KMS-11 (cell line): Measurements from ENCODE around the gene SLC26A6.

Source experiments
- H2AFZ ChIP-seq: fragments of 200-600 bp; sonication (generic); 2 replicates; pipeline ENCODE4 v1.6.1; 2016; ENCODE audit warnings: antibody characterized with exemption, mixed run types, low read depth
- H3K27ac ChIP-seq: fragments of 200-600 bp; sonication (generic); 2 replicates; pipeline ENCODE4 v1.6.1; 2016; ENCODE audit warnings: mild to moderate bottlenecking, mixed run types
- H3K27me3 ChIP-seq: fragments of 200-600 bp; sonication (generic); 2 replicates; pipeline ENCODE4 v1.6.1; 2017; ENCODE audit warnings: mild to moderate bottlenecking, low read depth, mixed run types, moderate library complexity; ENCODE audit not compliant: insufficient read depth
- H3K36me3 ChIP-seq: fragments of 200-600 bp; sonication (generic); 2 replicates; pipeline ENCODE4 v1.6.1; 2017; ENCODE audit warnings: mild to moderate bottlenecking, mixed run types; ENCODE audit not compliant: insufficient read depth
- H3K4me1 ChIP-seq: fragments of 200-600 bp; sonication (generic); 2 replicates; pipeline ENCODE4 v1.6.1; 2016; ENCODE audit warnings: mild to moderate bottlenecking, low read depth, mixed run types; ENCODE audit not compliant: poor library complexity, severe bottlenecking
- H3K4me2 ChIP-seq: fragments of 200-600 bp; sonication (generic); 2 replicates; pipeline ENCODE4 v1.7.0; 2016; ENCODE audit warnings: mild to moderate bottlenecking, mixed run types
- H3K4me3 ChIP-seq: fragments of 200-600 bp; sonication (generic); IDR thresholded peaks from 2 replicates; pipeline ENCODE4 v1.6.1; 2017; ENCODE audit warnings: low read depth, low read length, mixed read lengths; ENCODE audit not compliant: insufficient read depth
- H3K79me2 ChIP-seq: fragments of 200-600 bp; sonication (generic); 2 replicates; pipeline ENCODE4 v1.6.1; 2016; ENCODE audit warnings: low read depth, mixed run types; ENCODE audit not compliant: insufficient read depth
- H3K9ac ChIP-seq: fragments of 200-600 bp; sonication (generic); 2 replicates; pipeline ENCODE4 v1.6.1; 2016; ENCODE audit warnings: mild to moderate bottlenecking, mixed run types
- H4K20me1 ChIP-seq: fragments of 200-600 bp; sonication (generic); 2 replicates; pipeline ENCODE4 v1.6.1; 2016; ENCODE audit warnings: mild to moderate bottlenecking, mixed run types; ENCODE audit not compliant: insufficient read depth
- CTCF ChIP-seq: fragments of 200-600 bp; sonication (generic); conservative IDR thresholded peaks from 2 replicates; pipeline ENCODE4 v1.6.1; 2017; ENCODE audit warnings: low read depth, mild to moderate bottlenecking, antibody characterized with exemption, low read length, moderate library complexity, mixed read lengths

SLC26A6 gene

GRCh38 chr3:48601622-48601994 is 33.7 kb downstream of the SLC26A6 start:
- Histone ChIP-seq H3K4me1 (no peaks in the 10 kb centered on the region), H3K27me3 (no peaks in the 10 kb centered on the region), H2AFZ (no peak overlapping the region), H4K20me1 (no peaks in the 10 kb centered on the region), H3K4me3 (no peak overlapping the region), H3K79me2 (no peaks in the 10 kb centered on the region), H3K27ac (no peak overlapping the region), H3K9ac (no peak overlapping the region), H3K4me2 (no peak overlapping the region), H3K36me3 (no peaks in the 10 kb centered on the region)
- TF ChIP-seq CTCF = no peak

- no peak overlapping the region for H3K4me3 ChIP-seq
- no peak overlapping the region for H3K27ac ChIP-seq
- H2AFZ ChIP-seq = no peak overlapping the region
- TF ChIP-seq CTCF = no peak
- no peaks in the 10 kb centered on the region for H3K4me1 ChIP-seq
- H3K79me2 ChIP-seq = no peaks in the 10 kb centered on the region
- H3K36me3 ChIP-seq = no peaks in the 10 kb centered on the region
- H3K27me3 ChIP-seq = no peaks in the 10 kb centered on the region
- no peaks in the 10 kb centered on the region for H4K20me1 ChIP-seq
- H3K4me2 ChIP-seq = no peak overlapping the region
- H3K9ac ChIP-seq = no peak overlapping the region
Observed at GRCh38 chr3:48600711-48601621, 34.3 kb downstream of the SLC26A6 start.

GRCh38 chr3:48599509-48600285 is 35.6 kb downstream of the SLC26A6 start:
- no peak overlapping the region for H3K4me3 ChIP-seq
- H2AFZ ChIP-seq = no peak overlapping the region
- H3K4me1 ChIP-seq = no peaks in the 10 kb centered on the region
- H4K20me1 ChIP-seq = no peaks in the 10 kb centered on the region
- no peak overlapping the region for H3K4me2 ChIP-seq
- H3K27me3 ChIP-seq = no peaks in the 10 kb centered on the region
- H3K9ac ChIP-seq = no peak overlapping the region
- TF ChIP-seq CTCF = no peak
- no peak overlapping the region for H3K27ac ChIP-seq
- H3K36me3 ChIP-seq = no peaks in the 10 kb centered on the region
- no peaks in the 10 kb centered on the region for H3K79me2 ChIP-seq

GRCh38 chr3:48599077-48599501 is 36.2 kb downstream of the SLC26A6 start:
- no peak for TF ChIP-seq CTCF
- Histone ChIP-seq H3K27ac (no peak overlapping the region), H3K36me3 (no peaks in the 10 kb centered on the region), H3K79me2 (no peaks in the 10 kb centered on the region), H2AFZ (no peak overlapping the region), H3K27me3 (no peaks in the 10 kb centered on the region), H4K20me1 (no peaks in the 10 kb centered on the region), H3K9ac (no peak overlapping the region), H3K4me2 (no peak overlapping the region), H3K4me3 (no peak overlapping the region), H3K4me1 (no peaks in the 10 kb centered on the region)
